Measurements from ENCODE around the gene CALD1. TPM values are rescaled to one million over a fixed set of nuclear protein-coding genes. Genes with fewer than 3 reads are reported as not detected.

CALD1 gene
- total RNA-seq, 1 donor from 2014 or later: 352 TPM

DNA sequence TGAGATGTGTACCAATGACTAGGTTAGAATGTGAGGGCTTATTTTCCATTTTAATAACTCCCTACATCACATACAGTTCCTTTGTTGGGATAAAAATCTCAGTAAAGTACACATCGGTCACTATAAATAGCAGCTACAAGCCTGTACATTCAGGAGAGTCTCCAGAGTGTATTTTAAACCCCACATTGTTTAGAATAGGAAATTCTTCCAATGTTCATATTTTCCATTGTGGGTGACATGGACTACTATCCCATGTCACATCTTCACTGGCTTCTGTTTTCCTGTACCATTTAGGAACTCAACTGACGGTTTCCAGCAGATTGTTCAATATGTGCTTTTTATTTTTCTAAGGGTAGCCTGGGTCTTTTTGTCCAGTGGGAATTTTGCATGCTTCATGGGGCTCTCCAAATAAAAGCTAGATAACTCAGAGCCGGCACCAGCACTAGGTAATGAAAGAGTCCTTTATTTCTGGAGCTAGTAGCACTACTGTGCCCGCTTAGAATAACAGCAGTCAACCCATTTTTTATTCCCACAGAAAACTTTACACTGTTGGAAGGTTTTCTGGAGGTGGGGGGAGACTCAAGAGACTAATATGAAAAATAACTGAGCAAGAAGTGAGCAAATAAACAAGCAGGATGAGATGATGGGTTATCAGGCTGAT lies 100.5 kb downstream of the CALD1 start:
- no peaks in the 10 kb centered on the region for H3K9me3 ChIP-seq
- H3K27me3 ChIP-seq: no peaks in the 10 kb centered on the region
- no peak for DNase-seq (ENCODE audit: low spot score in 2 of 2)
- no peak overlapping the region for H3K4me3 ChIP-seq
- peaks cover 5 to 50% of the 10 kb centered on the region in 2 donors for H3K4me1 ChIP-seq
- peaks cover 0 to 6% of the 10 kb centered on the region in 2 donors for H3K36me3 ChIP-seq
- intact Hi-C loops (cut with DNase I): loop anchor here (5.0 kb wide), 1 partner anchor 43 kb away; no protein-coding TSS in a partner anchor
- H3K27ac ChIP-seq: peak overlapping the region; percentile 27 to 35
- TF ChIP-seq CTCF (IDR thresholded peaks at IDR 0.05): no peak

- Histone ChIP-seq H3K27ac (peak overlapping the region; percentile 12 to 35), H3K36me3 (peaks cover 0 to 4% of the 10 kb centered on the region in 2 donors), H3K4me1 (peaks cover 12 to 57% of the 10 kb centered on the region in 2 donors), H3K27me3 (no peaks in the 10 kb centered on the region), H3K9me3 (no peaks in the 10 kb centered on the region), H3K4me3 (no peak overlapping the region)
- no peak for DNase-seq (ENCODE audit: low spot score in 2 of 2)
- intact Hi-C loops (cut with DNase I): loop anchor here (5.0 kb wide), 1 partner anchor 45 kb away; no protein-coding TSS in a partner anchor
- TF ChIP-seq CTCF (IDR thresholded peaks at IDR 0.05): no peak
Measured at GRCh38 chr7:134882481-134882880, 103.0 kb downstream of the CALD1 start.

DNA sequence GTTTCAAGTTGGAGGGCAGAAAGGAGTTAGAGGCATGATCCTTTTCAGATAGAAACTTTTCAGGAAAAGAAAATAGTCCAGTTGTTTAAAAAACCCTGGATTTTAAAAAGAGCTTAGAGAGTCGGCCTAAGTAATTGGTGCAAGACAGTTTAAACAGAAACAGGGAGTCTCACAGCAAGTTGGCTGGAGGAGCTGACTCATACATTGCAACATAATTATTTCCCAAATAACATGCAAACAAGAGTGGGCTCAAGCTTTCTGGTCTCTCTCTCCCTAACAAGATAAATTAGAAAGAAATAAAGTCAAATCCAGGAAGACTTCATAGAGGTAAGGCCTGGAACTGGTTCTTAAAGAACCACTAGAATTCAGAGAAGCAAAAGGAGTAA lies 106.5 kb downstream of the CALD1 start:
- peaks cover 0 to 4% of the 10 kb centered on the region in 2 donors for H3K36me3 ChIP-seq
- no peak for TF ChIP-seq CTCF (IDR thresholded peaks at IDR 0.05)
- peak overlapping the region; percentile 13 to 19 for H3K4me3 ChIP-seq
- no peak for DNase-seq (ENCODE audit: low spot score in 2 of 2)
- peaks cover 11 to 53% of the 10 kb centered on the region in 2 donors for H3K4me1 ChIP-seq
- H3K27me3 ChIP-seq: no peaks in the 10 kb centered on the region
- no peaks in the 10 kb centered on the region for H3K9me3 ChIP-seq
- peak overlapping the region; percentile 71 for H3K27ac ChIP-seq
- intact Hi-C loops (cut with DNase I): loop anchor here (5.0 kb wide), 1 partner anchor 46 kb away; no protein-coding TSS in a partner anchor

- TF ChIP-seq CTCF (IDR thresholded peaks at IDR 0.05): no peak
- no peak for DNase-seq (ENCODE audit: low spot score in 2 of 2)
- intact Hi-C loops (cut with DNase I): loop anchor here (5.0 kb wide), 1 partner anchor 46 kb away; no protein-coding TSS in a partner anchor
- Histone ChIP-seq H3K27ac (peak overlapping the region; percentile 71), H3K4me1 (peaks cover 16 to 56% of the 10 kb centered on the region in 2 donors), H3K4me3 (peak overlapping the region; percentile 13 to 19), H3K9me3 (no peaks in the 10 kb centered on the region), H3K27me3 (no peaks in the 10 kb centered on the region), H3K36me3 (peaks cover 0 to 4% of the 10 kb centered on the region in 2 donors)
Measured at GRCh38 chr7:134886353-134887057, 107.1 kb downstream of the CALD1 start.

DNA sequence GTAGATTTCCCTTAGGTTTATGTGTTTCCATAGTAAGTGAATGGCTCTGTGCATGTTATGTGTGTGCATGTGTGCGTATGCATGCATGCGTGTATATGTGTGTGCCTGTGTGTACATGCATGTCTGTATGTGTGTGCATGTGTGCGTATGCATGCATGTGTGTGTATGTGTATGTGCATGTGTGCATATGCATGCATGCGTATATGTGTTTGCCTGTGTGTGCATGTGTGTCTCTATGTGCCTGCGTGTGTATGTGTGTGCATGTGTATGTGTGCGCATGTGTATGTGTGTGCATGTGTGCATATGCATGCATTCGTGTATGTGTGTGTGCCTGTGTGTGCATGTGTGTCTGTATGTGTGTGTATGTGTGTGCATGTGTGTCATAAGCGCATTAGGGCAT lies 108.1 kb downstream of the CALD1 start:
- H3K4me1 ChIP-seq: peaks cover 19 to 65% of the 10 kb centered on the region in 2 donors
- no peaks in the 10 kb centered on the region for H3K27me3 ChIP-seq
- H3K36me3 ChIP-seq: peaks cover 0 to 4% of the 10 kb centered on the region in 2 donors
- no peak for TF ChIP-seq CTCF (IDR thresholded peaks at IDR 0.05)
- H3K9me3 ChIP-seq: no peaks in the 10 kb centered on the region
- no peak overlapping the region for H3K4me3 ChIP-seq
- DNase-seq (ENCODE audit: low spot score in 2 of 2): no peak
- intact Hi-C loops (cut with DNase I): loop anchor here (5.0 kb wide), 1 partner anchor 45 kb away; no protein-coding TSS in a partner anchor
- peak overlapping the region; percentile 71 for H3K27ac ChIP-seq
